Vagina (tissue), 2 donors: ENCODE data around the gene AKR1E2. TPM values are rescaled to one million over a fixed set of nuclear protein-coding genes. Genes with fewer than 3 reads are reported as not detected.
A peak's percentile ranks its signal among the peaks of the same experiment; 100 is the strongest.

Source experiments
- DNase-seq, 2 donors: peaks; one replicate each; pipeline ENCODE4 v3.0.0-alpha.2; 2017; ENCODE audit errors: extremely low spot score in 2 of 2
- H3K27ac ChIP-seq: fragments of 200-600 bp; sonication (generic); one replicate; pipeline ENCODE4 v1.5.1; 2019
- H3K27me3 ChIP-seq: fragments of 200-600 bp; sonication (generic); one replicate; pipeline ENCODE4 v1.5.1; 2019
- H3K36me3 ChIP-seq, 2 donors: fragments of 200-600 bp; sonication (generic); one replicate each; pipeline ENCODE4 v1.5.1; 2017 to 2019
- H3K4me1 ChIP-seq: fragments of 200-600 bp; sonication (generic); one replicate; pipeline ENCODE4 v1.5.1; 2019
- H3K4me3 ChIP-seq, 2 donors: fragments of 200-600 bp; sonication (generic); 1 replicate in 1 of 2; 2 replicates in 1 of 2; pipeline ENCODE4 v1.5.1; 2016 to 2019
- H3K9me3 ChIP-seq: fragments of 200-600 bp; sonication (generic); one replicate; pipeline ENCODE4 v1.5.1; 2019
- CTCF ChIP-seq, 3 experiments: fragments of 450-650 bp in 2 of 3; fragments of 200-600 bp in 1 of 3; sonication (generic) in 1 of 3; IDR thresholded peaks; one replicate each; pipeline ENCODE4 v1.5.1; 2017 to 2019; ENCODE audit warnings: antibody characterized with exemption in 3 of 3, mild to moderate bottlenecking in 2 of 3, moderate library complexity in 2 of 3
- POLR2A ChIP-seq, 2 donors: fragments of 450-650 bp; IDR thresholded peaks; one replicate each; pipeline ENCODE4 v1.6.1; 2017; ENCODE audit warnings: antibody characterized with exemption in 2 of 2, mild to moderate bottlenecking in 2 of 2, moderate library complexity in 2 of 2
- POLR2AphosphoS5 ChIP-seq, 2 donors: sonication (generic); formaldehyde crosslinking; IDR thresholded peaks; one replicate each; pipeline ENCODE4 v1.9.0; 2017; ENCODE audit warnings: antibody characterized with exemption in 2 of 2, mild to moderate bottlenecking in 2 of 2, low read depth in 1 of 2; ENCODE audit not compliant: insufficient read depth in 1 of 2
- intact Hi-C: fragments of 100-400 bp; cut with DNase I; formaldehyde crosslinking; loops from one replicate; pipeline ENCODE4 v1.15.1; 2023
- total RNA-seq: library from RNA; depleted of rRNA; stranded (reverse); fragments of >200 nt; gene quantifications from one replicate; pipeline ENCODE4 v1.2.3, GENCODE V29; 2016

The AKR1E2 gene
- total RNA-seq, 1 donor from 2014 or later, result 3.7 TPM

GRCh38 chr10:4819707-4820106 lies 6.3 kb upstream of the AKR1E2 start:
- no peaks in the 10 kb centered on the region for H3K9me3 ChIP-seq
- H3K4me3 ChIP-seq, result no peak overlapping the region
- no peaks in the 10 kb centered on the region for H3K27me3 ChIP-seq
- DNase-seq, result no peak
- H3K4me1 ChIP-seq, result peaks cover 5% of the 10 kb centered on the region
- H3K36me3 ChIP-seq, result no peaks in the 10 kb centered on the region
- TF ChIP-seq POLR2A (IDR thresholded peaks at IDR 0.05), result no peak
- intact Hi-C loops, result loop anchor here (10.0 kb wide), 1 partner anchor 565 kb away; no protein-coding TSS in a partner anchor
- no peak overlapping the region for H3K27ac ChIP-seq

- Histone ChIP-seq H3K9me3 (no peaks in the 10 kb centered on the region), H3K4me1 (no peaks in the 10 kb centered on the region), H3K27ac (no peak overlapping the region), H3K4me3 (no peak overlapping the region), H3K36me3 (no peaks in the 10 kb centered on the region), H3K27me3 (no peaks in the 10 kb centered on the region)
- no peak for DNase-seq
- TF ChIP-seq CTCF (IDR thresholded peaks at IDR 0.05), result no peak
- TF ChIP-seq POLR2A (IDR thresholded peaks at IDR 0.05), result no peak
- no peak for TF ChIP-seq POLR2AphosphoS5 (IDR thresholded peaks at IDR 0.05; ENCODE audit: insufficient read depth in 1 of 2, low read depth in 1 of 2)
- intact Hi-C loops, result no loop called here
These were observed 5.1 kb upstream of the AKR1E2 start for GRCh38 chr10:4820804-4821401.

- Histone ChIP-seq H3K4me1 (peaks cover 7% of the 10 kb centered on the region), H3K9me3 (no peaks in the 10 kb centered on the region), H3K27ac (no peak overlapping the region), H3K4me3 (no peak overlapping the region), H3K36me3 (no peaks in the 10 kb centered on the region), H3K27me3 (no peaks in the 10 kb centered on the region)
- intact Hi-C loops, result no loop called here
- TF ChIP-seq CTCF (IDR thresholded peaks at IDR 0.05) (no peak), POLR2A (IDR thresholded peaks at IDR 0.05) (no peak), POLR2AphosphoS5 (IDR thresholded peaks at IDR 0.05; ENCODE audit: insufficient read depth in 1 of 2, low read depth in 1 of 2) (no peak)
- no peak for DNase-seq
These were observed 3.8 kb upstream of the AKR1E2 start for GRCh38 chr10:4822208-4822607.

- Histone ChIP-seq H3K27ac (no peak overlapping the region), H3K4me3 (no peak overlapping the region), H3K4me1 (peaks cover 8% of the 10 kb centered on the region), H3K27me3 (no peaks in the 10 kb centered on the region), H3K36me3 (no peaks in the 10 kb centered on the region), H3K9me3 (no peaks in the 10 kb centered on the region)
- intact Hi-C loops, result no loop called here
- DNase-seq, result peak in 1 of 2 donors; percentile 67
- TF ChIP-seq POLR2A (IDR thresholded peaks at IDR 0.05) (no peak), POLR2AphosphoS5 (IDR thresholded peaks at IDR 0.05; ENCODE audit: insufficient read depth in 1 of 2, low read depth in 1 of 2) (no peak), CTCF (IDR thresholded peaks at IDR 0.05) (no peak)
These were observed 1.2 kb upstream of the AKR1E2 start for GRCh38 chr10:4824791-4825310.

- peak overlapping the region; percentile 50 to 78 for H3K4me3 ChIP-seq
- no peaks in the 10 kb centered on the region for H3K27me3 ChIP-seq
- H3K36me3 ChIP-seq, result no peaks in the 10 kb centered on the region
- DNase-seq, result peak in 1 of 2 donors; percentile 86
- H3K27ac ChIP-seq, result peak overlapping the region; percentile 81
- no peaks in the 10 kb centered on the region for H3K9me3 ChIP-seq
- no peak for TF ChIP-seq POLR2A (IDR thresholded peaks at IDR 0.05)
- no peak for TF ChIP-seq CTCF (IDR thresholded peaks at IDR 0.05)
- no peak for TF ChIP-seq POLR2AphosphoS5 (IDR thresholded peaks at IDR 0.05; ENCODE audit: insufficient read depth in 1 of 2, low read depth in 1 of 2)
- H3K4me1 ChIP-seq, result peaks cover 8% of the 10 kb centered on the region
- intact Hi-C loops, result no loop called here
These were observed 545 bp upstream of the AKR1E2 start for GRCh38 chr10:4825456-4825867.
